Colonic mucosa (tissue), 4 donors: Measurements from ENCODE around the gene RECK. TPM values are rescaled to one million over a fixed set of nuclear protein-coding genes. Genes with fewer than 3 reads are reported as not detected.
A peak's percentile ranks its signal among the peaks of the same experiment; 100 is the strongest.

Experiments used
- DNase-seq: peaks from one replicate; pipeline ENCODE4 v3.0.0-alpha.2; 2020
- H3K27ac ChIP-seq: fragments of 200-600 bp; one replicate; pipeline ENCODE4 v1.8.0; 2021
- H3K27me3 ChIP-seq: fragments of 200-600 bp; one replicate; pipeline ENCODE4 v1.8.0; 2021
- H3K36me3 ChIP-seq: fragments of 200-600 bp; one replicate; pipeline ENCODE4 v1.8.0; 2021
- H3K4me1 ChIP-seq: fragments of 200-600 bp; one replicate; pipeline ENCODE4 v1.8.0; 2021; ENCODE audit warnings: mild to moderate bottlenecking
- H3K4me3 ChIP-seq: fragments of 200-600 bp; one replicate; pipeline ENCODE4 v1.8.0; 2021
- H3K9ac ChIP-seq, 2 donors: one replicate each; pipeline ENCODE4 v1.7.0; 2013; ENCODE audit warnings: control low read depth in 2 of 2, low read depth in 2 of 2, low read length in 2 of 2
- H3K9me3 ChIP-seq: fragments of 200-600 bp; one replicate; pipeline ENCODE4 v1.8.0; 2021
- CTCF ChIP-seq: fragments of 200-600 bp; IDR thresholded peaks from one replicate; pipeline ENCODE4 v1.8.0; 2022; ENCODE audit warnings: antibody characterized with exemption, mild to moderate bottlenecking
- intact Hi-C: fragments of 100-400 bp; cut with DNase I; formaldehyde crosslinking; loops from one replicate; pipeline ENCODE4 v1.14.1; 2022
- total RNA-seq, 2 donors: library from RNA; stranded (reverse); fragmentation: NEBNext Ultra II Directional in 1 of 2; extraction: Animal tissue kit (Norgen Biotek cat#: 25700) in 1 of 2; gene quantifications; one replicate each; pipeline ENCODE4 v1.2.1, GENCODE V29; 2021
- donor health status: healthy.
- donor health status: DM: no; HTN: no; CAD: no.
- donor health status: DM: no; HTN: no; CAD: no.

Gene RECK
- total RNA-seq, 2 donors from 2014 or later = 1.6 to 4.5 TPM

GRCh38 chr9:36018891-36019720, 17.6 kb upstream of the RECK start:
- intact Hi-C loops = no loop called here
- no peaks in the 10 kb centered on the region for H3K4me1 ChIP-seq
- no peaks in the 10 kb centered on the region for H3K27me3 ChIP-seq
- H3K36me3 ChIP-seq = no peaks in the 10 kb centered on the region
- H3K27ac ChIP-seq = no peak overlapping the region
- H3K4me3 ChIP-seq = no peak overlapping the region
- no peaks in the 10 kb centered on the region for H3K9me3 ChIP-seq
- no peak for DNase-seq
- no peak for TF ChIP-seq CTCF
- no peak overlapping the region for H3K9ac ChIP-seq

- no peaks in the 10 kb centered on the region for H3K27me3 ChIP-seq
- intact Hi-C loops = loop anchor here (2.0 to 5.0 kb wide), 2 partner anchors 65 to 125 kb away; no protein-coding TSS in a partner anchor
- no peak overlapping the region for H3K9ac ChIP-seq
- TF ChIP-seq CTCF = no peak
- no peaks in the 10 kb centered on the region for H3K9me3 ChIP-seq
- DNase-seq = no peak
- no peak overlapping the region for H3K4me3 ChIP-seq
- no peaks in the 10 kb centered on the region for H3K4me1 ChIP-seq
- H3K27ac ChIP-seq = no peak overlapping the region
- H3K36me3 ChIP-seq = no peaks in the 10 kb centered on the region
Observed at GRCh38 chr9:36021968-36022367, 14.7 kb upstream of the RECK start.

- Histone ChIP-seq H3K9ac (no peak overlapping the region), H3K9me3 (no peaks in the 10 kb centered on the region), H3K27ac (no peak overlapping the region), H3K4me1 (no peaks in the 10 kb centered on the region), H3K4me3 (no peak overlapping the region), H3K36me3 (no peaks in the 10 kb centered on the region), H3K27me3 (no peaks in the 10 kb centered on the region)
- peak; percentile 69 for TF ChIP-seq CTCF
- intact Hi-C loops = loop anchor here (2.0 to 5.0 kb wide), 2 partner anchors 67 to 126 kb away; no protein-coding TSS in a partner anchor
- peak; percentile 81 for DNase-seq
Observed at GRCh38 chr9:36023260-36024048, 13.3 kb upstream of the RECK start.

- no peak for TF ChIP-seq CTCF
- Histone ChIP-seq H3K9me3 (no peaks in the 10 kb centered on the region), H3K4me1 (no peaks in the 10 kb centered on the region), H3K4me3 (no peak overlapping the region), H3K27me3 (no peaks in the 10 kb centered on the region), H3K36me3 (no peaks in the 10 kb centered on the region), H3K9ac (no peak overlapping the region), H3K27ac (no peak overlapping the region)
- no peak for DNase-seq
- intact Hi-C loops = no loop called here
Observed at GRCh38 chr9:36025746-36026145, 11.0 kb upstream of the RECK start.

- H3K4me1 ChIP-seq = no peaks in the 10 kb centered on the region
- intact Hi-C loops = no loop called here
- H3K4me3 ChIP-seq = no peak overlapping the region
- TF ChIP-seq CTCF = no peak
- H3K36me3 ChIP-seq = no peaks in the 10 kb centered on the region
- no peak overlapping the region for H3K27ac ChIP-seq
- no peaks in the 10 kb centered on the region for H3K27me3 ChIP-seq
- no peak overlapping the region for H3K9ac ChIP-seq
- no peak for DNase-seq
- H3K9me3 ChIP-seq = no peaks in the 10 kb centered on the region
Observed at GRCh38 chr9:36029202-36029601, 7.5 kb upstream of the RECK start.
